ENCODE results near the gene C1GALT1C1.

C1GALT1C1 gene

DNA sequence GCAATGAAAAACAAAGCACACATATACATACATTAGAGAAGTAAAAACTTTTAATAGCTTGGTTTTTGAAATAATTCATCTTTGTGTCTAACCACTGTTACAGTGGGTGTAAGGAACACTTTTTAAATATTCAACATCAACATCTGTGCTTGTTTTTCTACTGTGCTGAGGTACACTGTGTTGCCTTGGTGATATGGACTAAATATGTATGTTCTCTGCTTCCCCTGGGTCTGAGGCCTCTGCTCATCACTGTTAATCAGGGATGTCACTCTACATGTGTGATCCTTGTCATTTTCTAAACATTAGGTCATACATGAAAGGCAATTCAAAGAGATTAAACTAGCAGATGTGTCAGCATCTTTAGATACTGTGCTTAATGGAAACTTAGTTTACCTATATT lies 15.0 kb downstream of the C1GALT1C1 start:
- no peak for TF ChIP-seq EZH2phosphoT487 (conservative IDR thresholded peaks at IDR 0.05; ENCODE audit: low read length)
- TF ChIP-seq, protein P1, sequence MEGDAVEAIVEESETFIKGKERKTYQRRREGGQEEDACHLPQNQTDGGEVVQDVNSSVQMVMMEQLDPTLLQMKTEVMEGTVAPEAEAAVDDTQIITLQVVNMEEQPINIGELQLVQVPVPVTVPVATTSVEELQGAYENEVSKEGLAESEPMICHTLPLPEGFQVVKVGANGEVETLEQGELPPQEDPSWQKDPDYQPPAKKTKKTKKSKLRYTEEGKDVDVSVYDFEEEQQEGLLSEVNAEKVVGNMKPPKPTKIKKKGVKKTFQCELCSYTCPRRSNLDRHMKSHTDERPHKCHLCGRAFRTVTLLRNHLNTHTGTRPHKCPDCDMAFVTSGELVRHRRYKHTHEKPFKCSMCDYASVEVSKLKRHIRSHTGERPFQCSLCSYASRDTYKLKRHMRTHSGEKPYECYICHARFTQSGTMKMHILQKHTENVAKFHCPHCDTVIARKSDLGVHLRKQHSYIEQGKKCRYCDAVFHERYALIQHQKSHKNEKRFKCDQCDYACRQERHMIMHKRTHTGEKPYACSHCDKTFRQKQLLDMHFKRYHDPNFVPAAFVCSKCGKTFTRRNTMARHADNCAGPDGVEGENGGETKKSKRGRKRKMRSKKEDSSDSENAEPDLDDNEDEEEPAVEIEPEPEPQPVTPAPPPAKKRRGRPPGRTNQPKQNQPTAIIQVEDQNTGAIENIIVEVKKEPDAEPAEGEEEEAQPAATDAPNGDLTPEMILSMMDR (IDR thresholded peaks at IDR 0.05; ENCODE audit: insufficient read depth, low read length, poor library complexity, severe bottlenecking), result no peak
- no peak overlapping the region for H3K9ac ChIP-seq (ENCODE audit: low read length)
- no peak overlapping the region for H3K27ac ChIP-seq (ENCODE audit: low read depth, low read length)
- H3K36me3 ChIP-seq (ENCODE audit: low read length), result 0 out of 2 replicates have a peak, but pooled peaks cover 2% of the 10 kb centered on the region
- no peaks in the 10 kb centered on the region for H3K9me2 ChIP-seq (replicated peaks; ENCODE audit: insufficient read depth, low read length)
- H3K9me3 ChIP-seq (ENCODE audit: insufficient read depth, low read length), result no peaks in the 10 kb centered on the region
- H3K27me3 ChIP-seq (ENCODE audit: low read length), result no peaks in the 10 kb centered on the region
- no peaks in the 10 kb centered on the region for H3K79me2 ChIP-seq (ENCODE audit: insufficient read depth, low read length)
- H3F3A ChIP-seq (ENCODE audit: insufficient read depth), result peaks cover 12% of the 10 kb centered on the region; the same call in 1 of the 2 replicates
- no peak overlapping the region for H3K4me3 ChIP-seq (ENCODE audit: insufficient read depth, low read length, poor library complexity, severe bottlenecking)
- H3K4me2 ChIP-seq (ENCODE audit: low read depth, low read length, poor library complexity, severe bottlenecking), result no peak overlapping the region
- no peaks in the 10 kb centered on the region for H4K20me1 ChIP-seq (ENCODE audit: low read depth, low read length)
- no peak overlapping the region for H2AFZ ChIP-seq (ENCODE audit: low read depth, low read length, severe bottlenecking)

DNA sequence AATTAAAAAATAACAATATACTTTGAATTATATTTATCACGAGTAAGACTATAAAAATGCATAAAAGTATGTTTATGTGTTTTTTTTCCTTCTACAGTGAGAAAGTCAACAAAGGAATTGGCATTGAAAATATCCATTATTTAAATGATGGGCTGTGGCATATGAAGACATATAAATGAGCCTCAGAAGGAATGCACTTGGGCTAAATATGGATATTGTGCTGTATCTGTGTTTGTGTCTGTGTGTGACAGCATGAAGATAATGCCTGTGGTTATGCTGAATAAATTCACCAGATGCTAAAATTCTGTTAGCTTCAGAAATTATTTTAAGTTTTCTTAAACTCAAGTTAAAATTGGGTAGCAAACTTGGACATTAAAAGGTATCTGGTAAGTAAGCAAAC lies 17.8 kb downstream of the C1GALT1C1 start:
- no peaks in the 10 kb centered on the region for H3K9me2 ChIP-seq (replicated peaks; ENCODE audit: insufficient read depth, low read length)
- peaks cover 2% of the 10 kb centered on the region; the same call in 1 of the 2 replicates for H3K36me3 ChIP-seq (ENCODE audit: low read length)
- H2AFZ ChIP-seq (ENCODE audit: low read depth, low read length, severe bottlenecking), result no peak overlapping the region
- no peaks in the 10 kb centered on the region for H4K20me1 ChIP-seq (ENCODE audit: low read depth, low read length)
- no peaks in the 10 kb centered on the region for H3K79me2 ChIP-seq (ENCODE audit: insufficient read depth, low read length)
- no peak overlapping the region for H3K4me2 ChIP-seq (ENCODE audit: low read depth, low read length, poor library complexity, severe bottlenecking)
- no peak overlapping the region for H3K9ac ChIP-seq (ENCODE audit: low read length)
- H3K27me3 ChIP-seq (ENCODE audit: low read length), result no peaks in the 10 kb centered on the region
- no peak overlapping the region for H3K27ac ChIP-seq (ENCODE audit: low read depth, low read length)
- H3F3A ChIP-seq (ENCODE audit: insufficient read depth), result peaks cover 4% of the 10 kb centered on the region; the same call in 1 of the 2 replicates
- H3K4me3 ChIP-seq (ENCODE audit: insufficient read depth, low read length, poor library complexity, severe bottlenecking), result no peak overlapping the region
- no peaks in the 10 kb centered on the region for H3K9me3 ChIP-seq (ENCODE audit: insufficient read depth, low read length)
- no peak for TF ChIP-seq EZH2phosphoT487 (conservative IDR thresholded peaks at IDR 0.05; ENCODE audit: low read length)
- TF ChIP-seq, protein P1 (IDR thresholded peaks at IDR 0.05; ENCODE audit: insufficient read depth, low read length, poor library complexity, severe bottlenecking), result no peak

DNA sequence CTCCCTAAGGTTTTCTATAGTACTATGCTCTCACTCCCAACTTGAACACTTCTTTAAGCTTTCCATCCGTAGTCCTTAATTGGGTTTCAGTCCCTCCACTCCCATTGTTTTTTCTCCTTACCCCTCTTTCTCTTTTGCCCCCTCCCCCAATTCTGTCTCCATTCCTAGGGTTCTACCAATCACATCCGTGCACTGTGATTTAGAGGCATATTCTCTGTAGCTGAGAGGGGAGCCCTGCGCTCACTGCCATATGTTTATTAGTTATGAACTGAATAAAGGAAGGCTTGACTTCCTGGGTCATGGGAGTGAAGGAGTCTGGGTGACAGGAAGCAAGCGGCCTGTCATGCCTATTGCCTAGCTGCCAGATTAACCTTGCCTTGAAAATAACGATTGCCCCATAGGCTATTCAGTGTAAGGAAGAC lies 25.5 kb downstream of the C1GALT1C1 start:
- Histone ChIP-seq H3K9me3 (ENCODE audit: insufficient read depth, low read length) (no peaks in the 10 kb centered on the region), H3F3A (ENCODE audit: insufficient read depth) (peaks cover 5% of the 10 kb centered on the region; the same call in 1 of the 2 replicates), H2AFZ (ENCODE audit: low read depth, low read length, severe bottlenecking) (peak overlapping the region; percentile 5), H3K36me3 (ENCODE audit: low read length) (peaks cover 6% of the 10 kb centered on the region; the same call in 1 of the 2 replicates), H4K20me1 (ENCODE audit: low read depth, low read length) (no peaks in the 10 kb centered on the region), H3K4me2 (ENCODE audit: low read depth, low read length, poor library complexity, severe bottlenecking) (peak overlapping the region; percentile 98), H3K79me2 (ENCODE audit: insufficient read depth, low read length) (peaks cover 24% of the 10 kb centered on the region), H3K9me2 (replicated peaks; ENCODE audit: insufficient read depth, low read length) (no peaks in the 10 kb centered on the region), H3K9ac (ENCODE audit: low read length) (peak overlapping the region; percentile 97), H3K4me3 (ENCODE audit: insufficient read depth, low read length, poor library complexity, severe bottlenecking) (peak overlapping the region; percentile 91), H3K27ac (ENCODE audit: low read depth, low read length) (peak overlapping the region; percentile 85), H3K27me3 (ENCODE audit: low read length) (no peaks in the 10 kb centered on the region)
- TF ChIP-seq EZH2phosphoT487 (conservative IDR thresholded peaks at IDR 0.05; ENCODE audit: low read length), result no peak
- TF ChIP-seq, protein P1 (IDR thresholded peaks at IDR 0.05; ENCODE audit: insufficient read depth, low read length, poor library complexity, severe bottlenecking), result no peak
